ENCODE results near the gene SARDH. TPM values are rescaled to one million over a fixed set of nuclear protein-coding genes. Genes with fewer than 3 reads are reported as not detected.

Gene SARDH
- total and polyA plus RNA-seq, 11 donors = 0.19 to 1.7 (median 0.69) TPM

GRCh38 chr9:133713960-133714495 lies 24.1 kb downstream of the SARDH start:
- no peak overlapping the region for H3K4me3 ChIP-seq
- WGBS, 4 donors = 86 to 93% (median 89%) methylated on average over 14 to 18 of the region's 18 CpGs
- H3K4me1 ChIP-seq = peaks cover 0 to 31% (median 10%) of the 10 kb centered on the region in 12 donors
- no peak for ATAC-seq
- peaks cover 0 to 17% (median 0%) of the 10 kb centered on the region in 9 donors for H3K27me3 ChIP-seq
- no peaks in the 10 kb centered on the region for H3K36me3 ChIP-seq
- peak in 2 of 5 donors; percentile 17 to 60 for DNase-seq
- no peaks in the 10 kb centered on the region for H3K9me3 ChIP-seq
- intact Hi-C loops (cut with DNase I) = loop anchor here in 1 of 10 donors (10.0 kb wide), 2 partner anchors 49 to 109 kb away; partner anchors contain the start of gene FAM163B
- H3K27ac ChIP-seq = peak overlapping the region in 4 of 12 donors; percentile 51 to 76 (median 66)
- TF ChIP-seq POLR2A (IDR thresholded peaks at IDR 0.05) = no peak
- TF ChIP-seq CTCF (IDR thresholded peaks at IDR 0.05) = no peak

GRCh38 chr9:133713150-133713959 lies 24.8 kb downstream of the SARDH start:
- no peak for TF ChIP-seq CTCF (IDR thresholded peaks at IDR 0.05)
- TF ChIP-seq POLR2A (IDR thresholded peaks at IDR 0.05) = no peak
- peaks cover 0 to 31% (median 10%) of the 10 kb centered on the region in 12 donors for H3K4me1 ChIP-seq
- peaks cover 0 to 17% (median 0%) of the 10 kb centered on the region in 9 donors for H3K27me3 ChIP-seq
- 74 to 80% (median 76%) methylated on average over 15 to 25 of the region's 25 CpGs for WGBS, 4 donors
- peak in 3 of 5 donors; percentile 4 to 60 (median 18) for DNase-seq
- no peak for ATAC-seq
- no peak overlapping the region for H3K4me3 ChIP-seq
- H3K27ac ChIP-seq = no peak overlapping the region
- no peaks in the 10 kb centered on the region for H3K36me3 ChIP-seq
- intact Hi-C loops (cut with DNase I) = loop anchor here in 1 of 10 donors (10.0 kb wide), 2 partner anchors 49 to 109 kb away; partner anchors contain the start of gene FAM163B
- no peaks in the 10 kb centered on the region for H3K9me3 ChIP-seq

GRCh38 chr9:133712221-133713100 lies 25.7 kb downstream of the SARDH start:
- no peak for TF ChIP-seq POLR2A (IDR thresholded peaks at IDR 0.05)
- TF ChIP-seq CTCF (IDR thresholded peaks at IDR 0.05) = no peak
- peaks cover 0 to 38% (median 13%) of the 10 kb centered on the region in 12 donors for H3K4me1 ChIP-seq
- WGBS, 4 donors = 90 to 96% (median 91%) methylated on average over 21 to 22 of the region's 22 CpGs
- H3K4me3 ChIP-seq = no peak overlapping the region
- ATAC-seq (no peak), DNase-seq (peak in 3 of 5 donors; percentile 6 to 61 (median 22))
- peaks cover 0 to 17% (median 0%) of the 10 kb centered on the region in 9 donors for H3K27me3 ChIP-seq
- H3K9me3 ChIP-seq = no peaks in the 10 kb centered on the region
- H3K36me3 ChIP-seq = no peaks in the 10 kb centered on the region
- peak overlapping the region in 3 of 12 donors; percentile 35 to 48 (median 38) for H3K27ac ChIP-seq
- intact Hi-C loops (cut with DNase I) = loop anchor here in 1 of 10 donors (10.0 kb wide), 2 partner anchors 48 to 108 kb away; partner anchors contain the start of gene FAM163B

Measured in heart left ventricle (tissue), 16 donors.